Endothelial cell (in vitro differentiated cells): ENCODE measurements around the gene TADA3. TPM values are rescaled to one million over a fixed set of nuclear protein-coding genes. Genes with fewer than 3 reads are reported as not detected.
A peak's percentile ranks its signal among the peaks of the same experiment; 100 is the strongest.

Experiments used
- DNase-seq: peaks from one replicate; pipeline ENCODE4 v3.0.0; 2021; ENCODE audit warnings: low spot score
- H3K27ac Mint-ChIP-seq: one replicate; pipeline ENCODE4 v1.8.0; 2021; ENCODE audit warnings: mixed read lengths, inconsistent platforms; ENCODE audit not compliant: unreplicated experiment
- H3K27me3 Mint-ChIP-seq: one replicate; pipeline ENCODE4 v1.8.0; 2021; ENCODE audit warnings: mild to moderate bottlenecking, moderate library complexity, mixed read lengths, inconsistent platforms; ENCODE audit not compliant: unreplicated experiment
- H3K36me3 Mint-ChIP-seq: one replicate; pipeline ENCODE4 v1.8.0; 2021; ENCODE audit warnings: mild to moderate bottlenecking, low read depth, mixed read lengths, inconsistent platforms; ENCODE audit not compliant: unreplicated experiment
- H3K4me1 Mint-ChIP-seq: one replicate; pipeline ENCODE4 v1.8.0; 2021; ENCODE audit warnings: mild to moderate bottlenecking, mixed read lengths, inconsistent platforms; ENCODE audit not compliant: unreplicated experiment
- H3K4me3 Mint-ChIP-seq: one replicate; pipeline ENCODE4 v1.8.0; 2021; ENCODE audit warnings: mild to moderate bottlenecking, mixed read lengths, inconsistent platforms; ENCODE audit not compliant: unreplicated experiment
- H3K9me3 Mint-ChIP-seq: one replicate; pipeline ENCODE4 v1.8.0; 2021; ENCODE audit warnings: mixed read lengths, inconsistent platforms; ENCODE audit not compliant: unreplicated experiment
- total RNA-seq: library from RNA; stranded (reverse); fragmentation: NEBNext Ultra II Directional; extraction: Animal tissue kit (Norgen Biotek cat#: 25700); gene quantifications from one replicate; pipeline ENCODE4 v1.2.1, GENCODE V29; 2021; ENCODE audit not compliant: unreplicated experiment
- TF ChIP-seq, protein P1 (sequence below): fragments of 200-600 bp; sonication (generic); IDR thresholded peaks from one replicate; pipeline ENCODE4 v1.5.0; 2021; ENCODE audit warnings: antibody characterized with exemption; ENCODE audit not compliant: unreplicated experiment

TADA3 gene
- total RNA-seq, 1 donor from 2014 or later = 35.4 TPM

- H3K36me3 Mint-ChIP-seq = peaks cover 55% of the 10 kb centered on the region
- no peaks in the 10 kb centered on the region for H3K9me3 Mint-ChIP-seq
- peaks cover 30% of the 10 kb centered on the region for H3K4me1 Mint-ChIP-seq
- H3K27ac Mint-ChIP-seq = no peak overlapping the region
- peaks cover 11% of the 10 kb centered on the region for H3K27me3 Mint-ChIP-seq
- TF ChIP-seq, protein P1, sequence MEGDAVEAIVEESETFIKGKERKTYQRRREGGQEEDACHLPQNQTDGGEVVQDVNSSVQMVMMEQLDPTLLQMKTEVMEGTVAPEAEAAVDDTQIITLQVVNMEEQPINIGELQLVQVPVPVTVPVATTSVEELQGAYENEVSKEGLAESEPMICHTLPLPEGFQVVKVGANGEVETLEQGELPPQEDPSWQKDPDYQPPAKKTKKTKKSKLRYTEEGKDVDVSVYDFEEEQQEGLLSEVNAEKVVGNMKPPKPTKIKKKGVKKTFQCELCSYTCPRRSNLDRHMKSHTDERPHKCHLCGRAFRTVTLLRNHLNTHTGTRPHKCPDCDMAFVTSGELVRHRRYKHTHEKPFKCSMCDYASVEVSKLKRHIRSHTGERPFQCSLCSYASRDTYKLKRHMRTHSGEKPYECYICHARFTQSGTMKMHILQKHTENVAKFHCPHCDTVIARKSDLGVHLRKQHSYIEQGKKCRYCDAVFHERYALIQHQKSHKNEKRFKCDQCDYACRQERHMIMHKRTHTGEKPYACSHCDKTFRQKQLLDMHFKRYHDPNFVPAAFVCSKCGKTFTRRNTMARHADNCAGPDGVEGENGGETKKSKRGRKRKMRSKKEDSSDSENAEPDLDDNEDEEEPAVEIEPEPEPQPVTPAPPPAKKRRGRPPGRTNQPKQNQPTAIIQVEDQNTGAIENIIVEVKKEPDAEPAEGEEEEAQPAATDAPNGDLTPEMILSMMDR = no peak
- H3K4me3 Mint-ChIP-seq = no peak overlapping the region
- no peak for DNase-seq
Measured at GRCh38 chr3:9736831-9737230, 55.4 kb downstream of the TADA3 start.

GRCh38 chr3:9732740-9733115 is 59.5 kb downstream of the TADA3 start:
- H3K27ac Mint-ChIP-seq = peak overlapping the region; percentile 80
- peak overlapping the region; percentile 98 for H3K4me3 Mint-ChIP-seq
- DNase-seq = no peak
- peaks cover 42% of the 10 kb centered on the region for H3K4me1 Mint-ChIP-seq
- H3K27me3 Mint-ChIP-seq = peaks cover 19% of the 10 kb centered on the region
- H3K36me3 Mint-ChIP-seq = peaks cover 33% of the 10 kb centered on the region
- no peaks in the 10 kb centered on the region for H3K9me3 Mint-ChIP-seq
- TF ChIP-seq, protein P1 = no peak

GRCh38 chr3:9732080-9732739 is 60.1 kb downstream of the TADA3 start:
- Mint-ChIP-seq H3K4me3 (peak overlapping the region; percentile 98), H3K27ac (peak overlapping the region; percentile 80), H3K4me1 (peaks cover 47% of the 10 kb centered on the region), H3K9me3 (no peaks in the 10 kb centered on the region), H3K36me3 (peaks cover 33% of the 10 kb centered on the region), H3K27me3 (peaks cover 21% of the 10 kb centered on the region)
- peak; percentile 57 for DNase-seq
- TF ChIP-seq, protein P1 = no peak

GRCh38 chr3:9731206-9732079 is 60.8 kb downstream of the TADA3 start, which contains the start of gene BRPF1:
BRPF1 (plus strand) TSS chr3:9731735; CDS start chr3:9734141, 2,406 bp downstream.
- peak; percentile 99 for DNase-seq
- H3K36me3 Mint-ChIP-seq = peaks cover 29% of the 10 kb centered on the region
- H3K4me1 Mint-ChIP-seq = peaks cover 51% of the 10 kb centered on the region
- H3K4me3 Mint-ChIP-seq = peak within 1 kb of the TSS; percentile 98
- H3K27ac Mint-ChIP-seq = peak within 1 kb of the TSS; percentile 96
- TF ChIP-seq, protein P1 = no peak
- peaks cover 21% of the 10 kb centered on the region for H3K27me3 Mint-ChIP-seq
- no peaks in the 10 kb centered on the region for H3K9me3 Mint-ChIP-seq
